Thyroid gland (tissue), 4 donors: ENCODE measurements around the gene OR52E1.

ENCODE experiments used
- POLR2A ChIP-seq, 2 donors: fragments of 450-650 bp; IDR thresholded peaks; one replicate each; pipeline ENCODE4 v1.6.1; 2017; ENCODE audit warnings: antibody characterized with exemption in 2 of 2, mild to moderate bottlenecking in 2 of 2, moderate library complexity in 1 of 2
- TF ChIP-seq, protein P1 (sequence below), 6 experiments: fragments of 200-600 bp in 3 of 6; fragments of 450-650 bp in 3 of 6; sonication (generic) in 3 of 6; IDR thresholded peaks; one replicate each; pipeline ENCODE4 v1.5.1; 2016 to 2019; ENCODE audit warnings: antibody characterized with exemption in 6 of 6, mild to moderate bottlenecking in 2 of 6, inconsistent platforms in 1 of 6, moderate library complexity in 1 of 6

DNA sequence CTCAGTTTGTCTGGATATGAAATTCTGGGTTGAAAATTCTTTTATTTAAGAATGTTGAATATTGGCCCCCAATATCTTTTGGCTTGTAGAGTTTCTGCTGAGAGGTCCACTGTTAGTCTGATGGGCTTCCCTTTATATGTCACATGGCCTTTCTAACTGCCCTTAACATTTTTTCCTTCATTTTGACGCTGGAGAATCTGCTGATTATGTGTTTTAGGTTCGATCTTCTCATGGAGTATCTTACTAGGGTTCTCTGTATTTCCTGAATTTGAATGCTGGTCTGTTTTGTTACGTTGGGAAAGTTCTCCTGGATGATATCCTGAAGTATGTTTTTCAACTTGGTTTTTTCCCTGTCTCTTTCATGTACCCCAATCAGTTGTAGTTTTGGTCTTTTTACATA is 46.0 kb downstream of the OR52E1 start:
- TF ChIP-seq, protein P1, sequence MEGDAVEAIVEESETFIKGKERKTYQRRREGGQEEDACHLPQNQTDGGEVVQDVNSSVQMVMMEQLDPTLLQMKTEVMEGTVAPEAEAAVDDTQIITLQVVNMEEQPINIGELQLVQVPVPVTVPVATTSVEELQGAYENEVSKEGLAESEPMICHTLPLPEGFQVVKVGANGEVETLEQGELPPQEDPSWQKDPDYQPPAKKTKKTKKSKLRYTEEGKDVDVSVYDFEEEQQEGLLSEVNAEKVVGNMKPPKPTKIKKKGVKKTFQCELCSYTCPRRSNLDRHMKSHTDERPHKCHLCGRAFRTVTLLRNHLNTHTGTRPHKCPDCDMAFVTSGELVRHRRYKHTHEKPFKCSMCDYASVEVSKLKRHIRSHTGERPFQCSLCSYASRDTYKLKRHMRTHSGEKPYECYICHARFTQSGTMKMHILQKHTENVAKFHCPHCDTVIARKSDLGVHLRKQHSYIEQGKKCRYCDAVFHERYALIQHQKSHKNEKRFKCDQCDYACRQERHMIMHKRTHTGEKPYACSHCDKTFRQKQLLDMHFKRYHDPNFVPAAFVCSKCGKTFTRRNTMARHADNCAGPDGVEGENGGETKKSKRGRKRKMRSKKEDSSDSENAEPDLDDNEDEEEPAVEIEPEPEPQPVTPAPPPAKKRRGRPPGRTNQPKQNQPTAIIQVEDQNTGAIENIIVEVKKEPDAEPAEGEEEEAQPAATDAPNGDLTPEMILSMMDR (IDR thresholded peaks at IDR 0.05): no peak
- TF ChIP-seq POLR2A (IDR thresholded peaks at IDR 0.05): no peak
